OCI-LY7 (cell line): ENCODE data around the gene FLRT1. TPM values are rescaled to one million over a fixed set of nuclear protein-coding genes. Genes with fewer than 3 reads are reported as not detected.

Experiments used
- BruUV-seq: library from RNA; stranded (reverse); fragments of 400-500 nt; replicated peaks from 2 replicates; lab custom pipeline; 2021; lab: Mats Ljungman, UMichigan
- CTCF ChIA-PET: fragments of 300-600 bp; sonication (Branson Sonifier 250); formaldehyde crosslinking; loops from one replicate; lab custom pipeline; 2022; ENCODE audit warnings: antibody characterized with exemption; ENCODE audit not compliant: unreplicated experiment; lab: Charles Lee
- POLR2A ChIA-PET: fragments of 300-600 bp; sonication (Branson Sonifier 250); formaldehyde crosslinking; loops from one replicate; lab custom pipeline; 2022; ENCODE audit warnings: antibody characterized with exemption; lab: Charles Lee
- DNase-seq: peaks from one replicate; pipeline ENCODE4 v3.0.0-alpha.2; 2015; ENCODE audit warnings: low spot score
- H2AFZ ChIP-seq: fragments of 200-600 bp; sonication (generic), shearing (Covaris generic); 2 replicates; pipeline ENCODE4 v1.6.1; 2014; ENCODE audit warnings: mild to moderate bottlenecking, antibody characterized with exemption, low read length, moderate library complexity
- H3K27ac ChIP-seq: fragments of 200-600 bp; sonication (generic); 2 replicates; pipeline ENCODE4 v1.5.1; 2014; ENCODE audit warnings: mixed run types, low read depth, mild to moderate bottlenecking, moderate library complexity, low read length, inconsistent platforms; ENCODE audit not compliant: poor library complexity, severe bottlenecking
- H3K36me3 ChIP-seq: fragments of 200-600 bp; sonication (generic); 2 replicates; pipeline ENCODE4 v1.6.1; 2014; ENCODE audit warnings: mild to moderate bottlenecking, antibody characterized with exemption, low read length, moderate library complexity, mixed read lengths; ENCODE audit not compliant: insufficient read depth
- H3K4me1 ChIP-seq: fragments of 200-600 bp; sonication (generic); 2 replicates; pipeline ENCODE4 v1.5.1; 2014; ENCODE audit warnings: mild to moderate bottlenecking, low read length; ENCODE audit not compliant: insufficient read depth, poor library complexity, severe bottlenecking
- H3K4me2 ChIP-seq: fragments of 200-600 bp; sonication (generic); 2 replicates; pipeline ENCODE4 v1.6.1; 2014; ENCODE audit warnings: mild to moderate bottlenecking, low read length
- H3K4me3 ChIP-seq: fragments of 200-600 bp; sonication (generic); 2 replicates; pipeline ENCODE4 v1.5.1; 2014; ENCODE audit warnings: mild to moderate bottlenecking, low read depth, low read length; ENCODE audit not compliant: poor library complexity, severe bottlenecking
- H3K79me2 ChIP-seq: fragments of 200-600 bp; sonication (generic); 2 replicates; pipeline ENCODE4 v1.6.1; 2016; ENCODE audit warnings: low read depth, mild to moderate bottlenecking, low read length, moderate library complexity, mixed read lengths; ENCODE audit not compliant: insufficient read depth
- H3K9me2 ChIP-seq: fragments of 200-600 bp; sonication (generic); 2 replicates; pipeline ENCODE4 v1.6.1; 2016; ENCODE audit warnings: mild to moderate bottlenecking, low read length, mixed read lengths; ENCODE audit not compliant: insufficient read depth
- H3K9me3 ChIP-seq: fragments of 200-600 bp; sonication (generic); 2 replicates; pipeline ENCODE4 v1.6.1; 2014; ENCODE audit warnings: mild to moderate bottlenecking, mixed run types, low read length, mixed read lengths
- H4K20me1 ChIP-seq: fragments of 200-600 bp; sonication (generic); 2 replicates; pipeline ENCODE4 v1.6.1; 2014; ENCODE audit warnings: mild to moderate bottlenecking, antibody characterized with exemption, low read length, moderate library complexity, mixed read lengths; ENCODE audit not compliant: insufficient read depth
- CTCF ChIP-seq: fragments of 200-600 bp; sonication (generic); conservative IDR thresholded peaks from 2 replicates; pipeline ENCODE4 v1.5.1; 2014; ENCODE audit warnings: mild to moderate bottlenecking, antibody characterized with exemption, low read length, moderate library complexity, mixed read lengths
- EZH2phosphoT487 ChIP-seq: fragments of 200-600 bp; sonication (generic); IDR thresholded peaks from 2 replicates; pipeline ENCODE4 v1.6.1; 2018; ENCODE audit warnings: low read depth, borderline replicate concordance, mild to moderate bottlenecking, mixed run types, antibody characterized with exemption, low read length, moderate library complexity, mixed read lengths
- intact Hi-C: fragments of 100-400 bp; cut with micrococcal nuclease; formaldehyde crosslinking; loops from one replicate; pipeline ENCODE4 v1.10.0; 2022; ENCODE audit not compliant: unreplicated experiment
- total RNA-seq, 2 experiments: library from RNA; depleted of rRNA in 1 of 2; stranded (reverse); fragments of >200 nt in 1 of 2; shearing (Covaris generic) in 1 of 2; gene quantifications; 2 replicates each; pipeline ENCODE4 v1.2.3, GENCODE V29; 2014 to 2022

FLRT1 gene
- total RNA-seq, 2 experiments from 2014 or later, result not detected

GRCh38 chr11:64069401-64070313, 33.9 kb downstream of the FLRT1 start:
- Histone ChIP-seq H4K20me1 (no peaks in the 10 kb centered on the region), H3K9me2 (no peaks in the 10 kb centered on the region), H3K4me2 (no peak overlapping the region), H3K4me1 (no peaks in the 10 kb centered on the region), H3K36me3 (no peaks in the 10 kb centered on the region), H3K79me2 (no peaks in the 10 kb centered on the region), H2AFZ (no peak overlapping the region), H3K9me3 (no peaks in the 10 kb centered on the region), H3K27ac (no peak overlapping the region), H3K4me3 (no peak overlapping the region)
- TF ChIP-seq EZH2phosphoT487 (no peak), CTCF (no peak)
- no peak for DNase-seq
- BruUV-seq, result no TSS peak
- CTCF ChIA-PET, result no interaction called here
- intact Hi-C loops, result no loop called here
- POLR2A ChIA-PET, result interaction anchor here (0.5 kb wide), 1 partner anchor 22 kb away, joined by 3 read pairs; no protein-coding TSS in a partner anchor

- TF ChIP-seq CTCF (no peak), EZH2phosphoT487 (no peak)
- Histone ChIP-seq H3K4me1 (no peaks in the 10 kb centered on the region), H3K4me3 (no peak overlapping the region), H3K79me2 (no peaks in the 10 kb centered on the region), H3K9me3 (no peaks in the 10 kb centered on the region), H3K4me2 (no peak overlapping the region), H2AFZ (no peak overlapping the region), H3K36me3 (no peaks in the 10 kb centered on the region), H3K27ac (no peak overlapping the region), H4K20me1 (no peaks in the 10 kb centered on the region), H3K9me2 (no peaks in the 10 kb centered on the region)
- intact Hi-C loops, result no loop called here
- DNase-seq, result no peak
- BruUV-seq, result no TSS peak
- POLR2A ChIA-PET, result no interaction called here
- CTCF ChIA-PET, result no interaction called here
Measured at GRCh38 chr11:64070314-64070681, 34.6 kb downstream of the FLRT1 start.

GRCh38 chr11:64071849-64072248, 36.1 kb downstream of the FLRT1 start:
- intact Hi-C loops, result no loop called here
- no peak for TF ChIP-seq CTCF
- no peak for TF ChIP-seq EZH2phosphoT487
- Histone ChIP-seq H3K9me3 (no peaks in the 10 kb centered on the region), H4K20me1 (no peaks in the 10 kb centered on the region), H3K27ac (no peak overlapping the region), H3K4me1 (no peaks in the 10 kb centered on the region), H3K4me3 (no peak overlapping the region), H3K9me2 (no peaks in the 10 kb centered on the region), H3K36me3 (no peaks in the 10 kb centered on the region), H2AFZ (no peak overlapping the region), H3K4me2 (no peak overlapping the region), H3K79me2 (no peaks in the 10 kb centered on the region)
- POLR2A ChIA-PET, result no interaction called here
- CTCF ChIA-PET, result no interaction called here
- no peak for DNase-seq
- BruUV-seq, result no TSS peak
